T-helper 17 cell (primary cell): ENCODE data around the gene SPACA9. TPM values are rescaled to one million over a fixed set of nuclear protein-coding genes. Genes with fewer than 3 reads are reported as not detected.

Source experiments
- ATAC-seq: fragments of 150-1000 bp; cut with Tn5 transposase; 2 replicates; pipeline ENCODE4 v1.10.0; 2021; ENCODE audit warnings: mild to moderate bottlenecking, moderate library complexity
- DNase-seq, 3 donors: peaks; one replicate each; pipeline versions ENCODE4 v3.0.0 to v3.0.0-alpha.2; 2020 to 2021
- H3K9me3 ChIP-seq: one replicate; pipeline ENCODE4 v1.7.0; 2013; ENCODE audit warnings: low read length, mild to moderate bottlenecking; ENCODE audit not compliant: control insufficient read depth, poor library complexity, severe bottlenecking
- H3K27ac Mint-ChIP-seq: one replicate; pipeline ENCODE4 v1.8.0; 2022; ENCODE audit warnings: mild to moderate bottlenecking, moderate library complexity, mixed read lengths
- H3K27me3 Mint-ChIP-seq: one replicate; pipeline ENCODE4 v1.8.0; 2022; ENCODE audit warnings: mixed read lengths
- H3K36me3 Mint-ChIP-seq: one replicate; pipeline ENCODE4 v1.8.0; 2022; ENCODE audit warnings: low read depth, mixed read lengths
- H3K4me1 Mint-ChIP-seq: one replicate; pipeline ENCODE4 v1.8.0; 2022; ENCODE audit warnings: mild to moderate bottlenecking, mixed read lengths
- H3K4me3 Mint-ChIP-seq: one replicate; pipeline ENCODE4 v1.8.0; 2022; ENCODE audit warnings: mild to moderate bottlenecking, moderate library complexity, mixed read lengths
- total RNA-seq, 4 donors: library from RNA in 2 of 4; stranded (reverse) in 2 of 4; gene quantifications; one replicate each; pipeline ENCODE4 v1.2.3 and lab custom pipeline; 2022 to 2026

The SPACA9 gene
- total RNA-seq, 2 donors from 2014 or later: 0.52 to 0.86 TPM

DNA sequence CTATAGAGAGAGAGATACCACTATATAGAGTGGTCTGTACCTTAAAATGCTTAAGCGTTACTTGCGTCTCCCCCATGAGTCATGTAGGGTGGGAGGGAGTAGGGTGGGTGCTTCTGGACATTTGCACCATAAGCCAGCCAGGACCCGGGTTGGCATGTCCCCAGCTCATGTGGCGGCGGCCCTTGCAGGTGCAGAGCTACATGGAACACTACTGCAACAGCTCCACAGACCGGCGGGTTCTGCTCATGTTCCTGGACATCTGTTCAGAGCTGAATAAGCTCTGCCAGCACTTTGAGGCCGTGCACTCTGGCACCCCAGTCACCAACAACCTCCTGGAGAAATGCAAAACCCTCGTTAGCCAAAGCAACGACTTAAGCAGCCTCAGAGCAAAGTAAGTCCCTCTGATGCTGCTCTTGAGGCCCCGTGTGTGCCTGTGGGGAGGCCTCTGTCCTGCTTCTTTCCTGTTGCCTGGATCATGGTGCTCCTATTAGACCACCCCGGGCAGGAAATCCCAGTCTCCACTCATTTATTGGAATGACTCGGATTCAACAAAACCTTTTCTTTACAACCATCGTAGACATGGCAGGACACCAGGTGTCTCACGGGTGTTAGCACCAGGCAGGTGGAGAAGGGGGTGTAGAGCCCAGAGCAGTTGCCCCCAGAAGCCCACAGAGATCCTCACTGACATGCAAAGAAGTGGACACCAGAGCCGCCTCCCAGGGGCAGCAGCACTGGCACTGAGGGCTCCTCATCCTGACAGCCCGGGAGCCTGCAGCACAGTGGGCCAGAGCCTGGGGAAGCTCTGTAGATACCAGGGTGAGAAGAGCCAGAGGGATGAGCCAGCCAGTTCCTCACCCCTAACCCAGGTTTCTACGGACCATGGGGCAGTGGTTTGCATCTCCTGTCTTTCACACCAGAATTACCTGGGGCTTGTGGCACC, 8.8 kb downstream of the SPACA9 start:
- H3K4me3 Mint-ChIP-seq: no peak overlapping the region
- H3K27ac Mint-ChIP-seq: no peak overlapping the region
- H3K36me3 Mint-ChIP-seq: no peaks in the 10 kb centered on the region
- H3K27me3 Mint-ChIP-seq: no peaks in the 10 kb centered on the region
- H3K4me1 Mint-ChIP-seq: peaks cover 3% of the 10 kb centered on the region
- no peaks in the 10 kb centered on the region for H3K9me3 ChIP-seq
- ATAC-seq (no peak), DNase-seq (no peak)

DNA sequence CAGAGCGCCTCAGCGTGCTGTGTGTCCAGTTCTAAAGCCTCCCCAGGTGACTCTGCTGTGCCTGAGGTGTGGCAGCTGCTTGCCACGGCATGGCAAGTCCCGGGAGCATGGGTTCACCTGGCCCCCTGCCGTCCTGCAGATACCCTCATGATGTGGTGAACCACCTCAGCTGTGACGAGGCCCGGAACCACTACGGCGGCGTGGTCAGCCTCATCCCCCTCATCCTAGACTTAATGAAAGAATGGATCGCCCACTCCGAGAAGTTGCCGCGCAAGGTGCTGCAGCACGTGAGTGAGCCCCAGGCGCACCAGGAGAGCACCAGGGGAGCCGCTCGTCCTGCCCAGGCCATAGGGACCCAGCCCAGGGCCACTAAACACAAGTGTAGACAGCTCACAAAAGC, 9.5 kb downstream of the SPACA9 start:
- no peak overlapping the region for H3K27ac Mint-ChIP-seq
- H3K36me3 Mint-ChIP-seq: no peaks in the 10 kb centered on the region
- DNase-seq (no peak), ATAC-seq (no peak)
- H3K27me3 Mint-ChIP-seq: no peaks in the 10 kb centered on the region
- H3K4me3 Mint-ChIP-seq: no peak overlapping the region
- peaks cover 3% of the 10 kb centered on the region for H3K4me1 Mint-ChIP-seq
- H3K9me3 ChIP-seq: no peaks in the 10 kb centered on the region

DNA sequence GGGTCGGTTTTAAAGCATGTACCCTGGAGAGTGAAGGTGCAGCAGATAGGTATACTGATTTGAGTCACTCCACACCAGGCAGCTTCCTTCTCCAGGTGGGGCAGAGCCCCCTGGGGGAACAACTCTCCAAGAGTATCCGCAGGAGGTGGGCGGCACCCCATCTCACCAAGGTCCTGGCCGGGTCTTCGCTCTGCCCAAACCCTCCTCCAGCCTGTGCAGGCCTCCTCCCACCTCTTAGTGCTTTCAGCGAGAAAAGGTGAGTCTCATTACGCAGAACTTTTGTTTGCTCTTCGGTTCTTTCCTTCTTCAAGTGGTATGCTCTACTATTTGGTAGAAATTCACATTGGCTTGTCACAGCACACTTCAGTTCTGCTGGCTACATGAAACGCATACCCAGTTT, 13.7 kb downstream of the SPACA9 start:
- DNase-seq (no peak), ATAC-seq (no peak)
- H3K36me3 Mint-ChIP-seq: peaks cover 4% of the 10 kb centered on the region
- no peak overlapping the region for H3K4me3 Mint-ChIP-seq
- no peaks in the 10 kb centered on the region for H3K27me3 Mint-ChIP-seq
- peaks cover 3% of the 10 kb centered on the region for H3K4me1 Mint-ChIP-seq
- H3K9me3 ChIP-seq: no peaks in the 10 kb centered on the region
- H3K27ac Mint-ChIP-seq: no peak overlapping the region

GRCh38 chr9:132894346-132894745, 15.6 kb downstream of the SPACA9 start:
- H3K9me3 ChIP-seq: no peaks in the 10 kb centered on the region
- DNase-seq: no peak
- Mint-ChIP-seq H3K4me1 (no peaks in the 10 kb centered on the region), H3K4me3 (no peak overlapping the region), H3K27ac (no peak overlapping the region), H3K27me3 (no peaks in the 10 kb centered on the region), H3K36me3 (peaks cover 4% of the 10 kb centered on the region)
- no peak for ATAC-seq

GRCh38 chr9:132894862-132895835, 16.5 kb downstream of the SPACA9 start:
- Mint-ChIP-seq H3K27me3 (no peaks in the 10 kb centered on the region), H3K27ac (no peak overlapping the region), H3K36me3 (peaks cover 4% of the 10 kb centered on the region), H3K4me3 (no peak overlapping the region), H3K4me1 (no peaks in the 10 kb centered on the region)
- DNase-seq (no peak), ATAC-seq (no peak)
- H3K9me3 ChIP-seq: no peaks in the 10 kb centered on the region

GRCh38 chr9:132896264-132896663, 17.6 kb downstream of the SPACA9 start:
- H3K4me3 Mint-ChIP-seq: no peak overlapping the region
- peaks cover 4% of the 10 kb centered on the region for H3K36me3 Mint-ChIP-seq
- H3K27ac Mint-ChIP-seq: no peak overlapping the region
- H3K4me1 Mint-ChIP-seq: no peaks in the 10 kb centered on the region
- no peaks in the 10 kb centered on the region for H3K27me3 Mint-ChIP-seq
- DNase-seq: no peak
- no peak for ATAC-seq
- H3K9me3 ChIP-seq: no peaks in the 10 kb centered on the region

DNA sequence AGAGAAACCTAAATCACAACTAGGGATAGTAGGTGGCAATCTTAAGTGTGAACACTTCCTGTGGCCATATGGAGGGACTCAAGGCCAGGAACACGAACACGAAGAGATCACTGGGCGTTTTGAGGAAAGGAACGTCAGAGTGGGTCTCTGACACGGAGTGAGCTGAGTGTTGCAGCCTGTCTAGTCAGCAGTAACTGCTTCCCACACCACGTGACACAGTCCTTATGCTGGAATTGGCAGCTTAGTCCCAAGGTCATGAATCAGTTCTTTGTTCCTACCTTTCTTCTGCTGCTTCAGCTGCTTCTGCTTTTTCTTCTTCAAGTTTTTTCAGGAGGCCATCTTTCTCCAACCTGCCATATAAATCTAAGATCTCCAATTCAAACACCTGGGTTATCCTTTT, 18.2 kb downstream of the SPACA9 start:
- no peaks in the 10 kb centered on the region for H3K27me3 Mint-ChIP-seq
- no peaks in the 10 kb centered on the region for H3K9me3 ChIP-seq
- no peak overlapping the region for H3K4me3 Mint-ChIP-seq
- ATAC-seq: no peak
- DNase-seq: no peak
- peaks cover 4% of the 10 kb centered on the region for H3K36me3 Mint-ChIP-seq
- H3K27ac Mint-ChIP-seq: no peak overlapping the region
- no peaks in the 10 kb centered on the region for H3K4me1 Mint-ChIP-seq

DNA sequence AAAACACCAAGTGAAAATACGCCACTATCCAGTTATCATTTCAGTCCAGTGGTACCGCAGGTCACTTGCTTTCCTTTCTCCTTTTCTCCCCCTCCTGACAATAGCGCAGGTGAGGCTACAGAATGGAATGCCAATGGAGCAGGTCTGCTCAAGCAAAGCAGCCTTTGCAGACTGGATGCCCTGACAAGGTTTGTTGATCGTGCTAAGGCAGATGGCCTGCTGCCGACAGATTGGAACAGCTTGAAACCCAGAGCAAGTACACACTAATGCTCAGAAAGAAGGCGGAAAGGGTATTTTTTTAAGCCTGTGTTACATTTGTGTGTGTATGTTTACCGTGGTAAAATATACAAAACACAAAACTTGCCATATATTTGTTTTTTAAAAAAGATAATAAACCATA, 19.4 kb downstream of the SPACA9 start:
- DNase-seq (no peak), ATAC-seq (no peak)
- Mint-ChIP-seq H3K27ac (no peak overlapping the region), H3K36me3 (peaks cover 4% of the 10 kb centered on the region), H3K4me3 (no peak overlapping the region), H3K4me1 (peaks cover 3% of the 10 kb centered on the region), H3K27me3 (no peaks in the 10 kb centered on the region)
- H3K9me3 ChIP-seq: no peaks in the 10 kb centered on the region

- DNase-seq (peak; percentile 48 to 79 (median 60)), ATAC-seq (peak; percentile 99)
- H3K36me3 Mint-ChIP-seq: peaks cover under 1% of the 10 kb centered on the region
- H3K27ac Mint-ChIP-seq: peak overlapping the region; percentile 70
- no peaks in the 10 kb centered on the region for H3K27me3 Mint-ChIP-seq
- H3K9me3 ChIP-seq: no peaks in the 10 kb centered on the region
- peaks cover 3% of the 10 kb centered on the region for H3K4me1 Mint-ChIP-seq
- no peak overlapping the region for H3K4me3 Mint-ChIP-seq
Observed at GRCh38 chr9:132901858-132902831, 23.4 kb downstream of the SPACA9 start.

DNA sequence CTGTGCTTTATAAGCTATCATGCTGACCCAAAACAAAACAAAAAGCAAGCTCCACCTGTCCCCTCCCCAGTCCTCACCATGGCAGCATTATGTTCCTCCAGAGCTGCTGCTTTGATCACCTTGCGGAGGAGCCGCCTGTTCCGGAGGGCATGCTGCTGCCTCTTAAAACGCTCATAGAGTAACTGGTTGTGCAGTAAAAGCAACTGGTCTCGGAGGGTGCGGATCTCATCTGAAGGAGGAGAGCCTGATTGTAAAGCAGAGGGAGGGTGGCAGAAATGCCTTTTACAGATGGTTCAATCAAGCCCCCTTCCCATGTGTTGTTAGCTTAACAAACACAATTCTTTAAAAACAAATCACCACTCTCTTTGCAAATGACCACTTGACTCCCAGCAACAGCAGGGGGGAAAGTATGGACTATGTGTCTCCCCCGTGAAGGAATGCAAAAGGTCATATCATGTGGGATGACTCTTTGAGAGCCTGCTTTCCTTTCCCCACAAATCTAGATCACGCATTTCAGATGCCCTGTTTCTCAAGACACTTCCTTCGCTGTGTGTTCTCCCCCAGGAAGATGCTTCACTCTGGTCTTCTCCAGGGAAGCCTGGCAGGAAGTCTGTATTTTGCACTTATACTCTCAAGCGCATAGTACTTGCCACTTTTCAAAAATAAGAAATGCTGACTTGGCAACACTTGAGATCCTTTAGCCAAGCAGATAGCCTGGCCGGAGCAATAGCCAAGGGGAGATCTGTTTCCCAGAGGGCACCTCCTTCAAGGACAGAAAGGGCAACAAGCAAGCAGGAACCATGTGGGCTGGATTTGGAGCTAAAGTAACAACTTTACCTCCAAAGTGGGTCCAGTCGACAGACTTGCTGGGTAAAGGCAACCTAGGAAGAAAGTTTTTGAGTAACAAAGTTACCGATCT, 25.1 kb downstream of the SPACA9 start:
- no peaks in the 10 kb centered on the region for H3K27me3 Mint-ChIP-seq
- H3K9me3 ChIP-seq: no peaks in the 10 kb centered on the region
- DNase-seq (no peak), ATAC-seq (no peak)
- H3K4me3 Mint-ChIP-seq: no peak overlapping the region
- no peak overlapping the region for H3K27ac Mint-ChIP-seq
- peaks cover 8% of the 10 kb centered on the region for H3K4me1 Mint-ChIP-seq
- H3K36me3 Mint-ChIP-seq: no peaks in the 10 kb centered on the region

GRCh38 chr9:132905726-132906125, 27.0 kb downstream of the SPACA9 start:
- no peak overlapping the region for H3K4me3 Mint-ChIP-seq

GRCh38 chr9:132908635-132909034, 29.9 kb downstream of the SPACA9 start:
- ATAC-seq: peak; percentile 77
- H3K4me3 Mint-ChIP-seq: peak overlapping the region; percentile 12
- H3K36me3 Mint-ChIP-seq: peaks cover 6% of the 10 kb centered on the region

More at GRCh38 chr9:132905726-132906125, 27.0 kb downstream of the SPACA9 start:
- ATAC-seq (no peak), DNase-seq (no peak)
- H3K9me3 ChIP-seq: no peaks in the 10 kb centered on the region
- H3K4me1 Mint-ChIP-seq: peaks cover 12% of the 10 kb centered on the region
- H3K36me3 Mint-ChIP-seq: no peaks in the 10 kb centered on the region
- no peak overlapping the region for H3K27ac Mint-ChIP-seq
- H3K27me3 Mint-ChIP-seq: no peaks in the 10 kb centered on the region

More at GRCh38 chr9:132908635-132909034, 29.9 kb downstream of the SPACA9 start:
- no peaks in the 10 kb centered on the region for H3K9me3 ChIP-seq
- Mint-ChIP-seq H3K27me3 (no peaks in the 10 kb centered on the region), H3K4me1 (peaks cover 11% of the 10 kb centered on the region), H3K27ac (peak overlapping the region; percentile 83)
- DNase-seq: no peak
